MCF 10A (cell line): ENCODE measurements around the gene NOL4. TPM values are rescaled to one million over a fixed set of nuclear protein-coding genes. Genes with fewer than 3 reads are reported as not detected.

Source experiments
- BruUV-seq: library from RNA; stranded (reverse); fragments of 400-500 nt; replicated peaks from 2 replicates; lab custom pipeline; 2021; lab: Mats Ljungman, UMichigan
- CTCF ChIA-PET: fragments of 300-600 bp; sonication (Branson Sonifier 250); formaldehyde crosslinking; extraction: SDS; loops from one replicate; lab custom pipeline; 2021; ENCODE audit warnings: antibody characterized with exemption, inconsistent platforms; lab: Yijun Ruan, JAX
- POLR2A ChIA-PET: fragments of 300-600, 350-650 bp; sonication (Branson Sonifier 250); formaldehyde crosslinking; extraction: SDS; loops from one replicate; lab custom pipeline; 2020; ENCODE audit warnings: antibody characterized with exemption, inconsistent platforms; lab: Yijun Ruan, JAX
- DNase-seq: peaks from one replicate; pipeline ENCODE4 v3.0.0-alpha.2; 2018; ENCODE audit not compliant: unreplicated experiment
- H3K27ac Mint-ChIP-seq: one replicate; pipeline ENCODE4 v1.8.0; 2022; ENCODE audit warnings: mild to moderate bottlenecking, low read depth, mixed read lengths; ENCODE audit not compliant: unreplicated experiment
- H3K27me3 Mint-ChIP-seq: one replicate; pipeline ENCODE4 v1.8.0; 2022; ENCODE audit warnings: mixed read lengths; ENCODE audit not compliant: insufficient read depth, unreplicated experiment
- H3K36me3 Mint-ChIP-seq: one replicate; pipeline ENCODE4 v1.8.0; 2022; ENCODE audit warnings: mild to moderate bottlenecking, moderate library complexity, mixed read lengths; ENCODE audit not compliant: insufficient read depth, unreplicated experiment
- H3K4me1 Mint-ChIP-seq: one replicate; pipeline ENCODE4 v1.8.0; 2022; ENCODE audit warnings: mixed read lengths; ENCODE audit not compliant: insufficient read depth, unreplicated experiment
- H3K4me3 Mint-ChIP-seq: one replicate; pipeline ENCODE4 v1.8.0; 2022; ENCODE audit warnings: mild to moderate bottlenecking, moderate library complexity, mixed read lengths; ENCODE audit not compliant: unreplicated experiment
- H3K9me3 Mint-ChIP-seq: one replicate; pipeline ENCODE4 v1.8.0; 2022; ENCODE audit warnings: mixed read lengths; ENCODE audit not compliant: unreplicated experiment
- intact Hi-C: fragments of 100-400 bp; cut with micrococcal nuclease; formaldehyde crosslinking; loops from 2 replicates; pipeline ENCODE4 v1.14.1; 2022
- total RNA-seq: library from RNA; stranded (reverse); gene quantifications from 2 replicates; pipeline ENCODE4 v1.2.3, GENCODE V29; 2022
- TF ChIP-seq, protein P1 (sequence below): fragments of 200-600 bp; IDR thresholded peaks from one replicate; pipeline ENCODE4 v1.8.0; 2022; ENCODE audit warnings: antibody characterized with exemption, mild to moderate bottlenecking; ENCODE audit not compliant: unreplicated experiment

Gene NOL4
- total RNA-seq, 1 experiment from 2014 or later = not detected

DNA sequence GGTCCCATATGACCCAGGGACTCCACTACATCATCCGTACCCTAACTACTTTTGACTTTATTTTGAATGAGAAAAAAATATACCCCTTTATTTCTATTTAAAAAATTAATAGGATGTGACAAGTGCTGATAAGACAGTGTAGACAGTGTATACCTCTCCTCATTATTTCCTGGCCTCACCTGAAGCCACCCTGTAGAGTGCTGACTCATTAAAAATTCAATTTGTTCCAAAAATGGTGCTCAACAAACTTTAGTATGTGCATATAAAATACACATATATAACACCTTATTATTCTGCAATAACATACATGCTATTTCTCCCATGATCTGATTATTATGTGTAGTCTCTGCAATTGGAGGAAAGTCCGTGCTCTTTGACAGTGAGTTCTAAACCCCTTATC is 20.8 kb downstream of the NOL4 start:
- ChIA-PET POLR2A (no interaction called here), CTCF (no interaction called here)
- H3K27me3 Mint-ChIP-seq = no peaks in the 10 kb centered on the region
- BruUV-seq = no TSS peak
- no peak overlapping the region for H3K4me3 Mint-ChIP-seq
- TF ChIP-seq, protein P1, sequence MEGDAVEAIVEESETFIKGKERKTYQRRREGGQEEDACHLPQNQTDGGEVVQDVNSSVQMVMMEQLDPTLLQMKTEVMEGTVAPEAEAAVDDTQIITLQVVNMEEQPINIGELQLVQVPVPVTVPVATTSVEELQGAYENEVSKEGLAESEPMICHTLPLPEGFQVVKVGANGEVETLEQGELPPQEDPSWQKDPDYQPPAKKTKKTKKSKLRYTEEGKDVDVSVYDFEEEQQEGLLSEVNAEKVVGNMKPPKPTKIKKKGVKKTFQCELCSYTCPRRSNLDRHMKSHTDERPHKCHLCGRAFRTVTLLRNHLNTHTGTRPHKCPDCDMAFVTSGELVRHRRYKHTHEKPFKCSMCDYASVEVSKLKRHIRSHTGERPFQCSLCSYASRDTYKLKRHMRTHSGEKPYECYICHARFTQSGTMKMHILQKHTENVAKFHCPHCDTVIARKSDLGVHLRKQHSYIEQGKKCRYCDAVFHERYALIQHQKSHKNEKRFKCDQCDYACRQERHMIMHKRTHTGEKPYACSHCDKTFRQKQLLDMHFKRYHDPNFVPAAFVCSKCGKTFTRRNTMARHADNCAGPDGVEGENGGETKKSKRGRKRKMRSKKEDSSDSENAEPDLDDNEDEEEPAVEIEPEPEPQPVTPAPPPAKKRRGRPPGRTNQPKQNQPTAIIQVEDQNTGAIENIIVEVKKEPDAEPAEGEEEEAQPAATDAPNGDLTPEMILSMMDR = no peak
- H3K36me3 Mint-ChIP-seq = no peaks in the 10 kb centered on the region
- no peak for DNase-seq
- H3K27ac Mint-ChIP-seq = no peak overlapping the region
- no peaks in the 10 kb centered on the region for H3K4me1 Mint-ChIP-seq
- H3K9me3 Mint-ChIP-seq = peaks cover 8% of the 10 kb centered on the region
- intact Hi-C loops = no loop called here

DNA sequence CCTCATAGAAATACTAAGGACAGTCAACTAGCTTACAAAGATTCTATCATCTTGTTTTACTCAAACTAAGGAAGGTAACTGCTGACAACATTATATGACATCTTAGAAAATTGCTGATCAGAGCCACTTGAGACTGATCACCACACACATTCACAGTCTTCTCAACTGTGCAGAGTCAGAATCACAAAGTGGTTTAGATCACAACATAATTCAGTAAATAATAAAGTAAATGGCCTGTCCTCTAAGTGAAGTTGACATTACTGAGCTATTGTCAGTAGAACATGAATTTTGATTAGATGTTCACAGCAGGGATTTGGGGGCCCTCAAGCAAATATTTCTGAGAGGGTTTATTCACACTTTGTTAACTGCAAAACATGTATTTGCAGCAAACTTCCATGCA is 28.5 kb downstream of the NOL4 start:
- intact Hi-C loops = no loop called here
- H3K9me3 Mint-ChIP-seq = peaks cover 20% of the 10 kb centered on the region
- DNase-seq = no peak
- CTCF ChIA-PET = no interaction called here
- no peaks in the 10 kb centered on the region for H3K27me3 Mint-ChIP-seq
- H3K4me1 Mint-ChIP-seq = no peaks in the 10 kb centered on the region
- BruUV-seq = no TSS peak
- TF ChIP-seq, protein P1 = no peak
- H3K4me3 Mint-ChIP-seq = no peak overlapping the region
- H3K36me3 Mint-ChIP-seq = no peaks in the 10 kb centered on the region
- no peak overlapping the region for H3K27ac Mint-ChIP-seq
- POLR2A ChIA-PET = no interaction called here

DNA sequence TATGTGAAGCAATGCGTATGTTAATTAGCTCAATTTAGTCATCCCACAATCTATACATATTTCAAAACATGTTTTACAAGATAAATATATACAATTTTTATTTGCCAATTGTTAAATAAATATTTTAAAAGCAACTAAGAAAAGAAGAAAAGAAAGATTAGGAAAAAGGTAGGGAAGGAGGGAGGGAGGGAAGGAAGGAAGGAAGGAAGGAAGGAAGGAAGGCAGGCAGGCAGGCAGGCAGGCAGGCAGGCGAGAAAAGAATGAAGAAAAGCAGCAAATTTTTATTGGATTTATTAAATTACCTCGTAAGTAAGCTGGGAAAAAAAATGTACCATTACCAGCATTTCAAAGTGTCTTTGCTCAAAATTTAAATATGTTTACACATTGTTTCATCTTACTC is 30.5 kb downstream of the NOL4 start:
- CTCF ChIA-PET = interaction anchor here (0.7 kb wide), 2 partner anchors 143 to 1144 kb away, joined by 3 read pairs; no protein-coding TSS in a partner anchor
- POLR2A ChIA-PET = no interaction called here
- H3K36me3 Mint-ChIP-seq = no peaks in the 10 kb centered on the region
- no peaks in the 10 kb centered on the region for H3K4me1 Mint-ChIP-seq
- no peak overlapping the region for H3K4me3 Mint-ChIP-seq
- TF ChIP-seq, protein P1 = no peak
- intact Hi-C loops = no loop called here
- no peaks in the 10 kb centered on the region for H3K27me3 Mint-ChIP-seq
- H3K9me3 Mint-ChIP-seq = peaks cover 12% of the 10 kb centered on the region
- H3K27ac Mint-ChIP-seq = no peak overlapping the region
- DNase-seq = no peak
- BruUV-seq = no TSS peak

DNA sequence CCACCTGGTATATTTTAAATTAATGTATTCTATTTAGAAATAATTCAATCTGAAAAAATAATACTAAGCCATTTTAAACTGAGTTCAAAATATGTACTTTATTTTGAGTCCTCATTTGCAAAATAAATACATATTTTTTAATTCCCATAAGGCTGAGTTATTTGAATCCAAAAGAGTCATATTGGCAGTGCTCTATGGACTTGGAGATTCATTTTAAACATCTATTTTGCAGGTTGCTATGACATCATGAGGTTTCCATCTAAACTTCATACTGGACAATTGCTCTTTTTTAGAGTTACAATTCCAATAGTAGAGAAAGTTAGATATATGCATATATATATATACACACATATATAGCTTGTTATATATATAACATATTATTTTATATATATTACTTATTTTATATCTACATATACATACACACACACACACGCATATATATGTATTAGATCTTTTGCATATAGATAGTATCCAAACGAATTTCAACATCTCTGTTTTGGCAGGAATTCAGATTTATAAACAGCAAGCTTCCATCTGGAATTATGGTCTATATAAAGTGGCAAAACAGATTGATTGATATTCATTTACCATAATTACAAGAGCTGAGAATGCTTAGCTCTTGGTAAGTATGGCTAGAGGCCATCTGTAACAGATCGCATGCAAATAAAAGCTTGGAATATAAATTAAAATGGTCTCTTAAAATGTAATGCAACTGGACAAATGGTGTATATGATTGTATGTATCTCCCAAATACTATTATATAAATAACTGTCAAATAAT is 34.9 kb downstream of the NOL4 start:
- Mint-ChIP-seq H3K9me3 (peaks cover 6% of the 10 kb centered on the region), H3K4me1 (no peaks in the 10 kb centered on the region), H3K27me3 (no peaks in the 10 kb centered on the region), H3K4me3 (no peak overlapping the region), H3K36me3 (no peaks in the 10 kb centered on the region), H3K27ac (no peak overlapping the region)
- no TSS peak for BruUV-seq
- ChIA-PET POLR2A (no interaction called here), CTCF (no interaction called here)
- intact Hi-C loops = no loop called here
- TF ChIP-seq, protein P1 = no peak
- DNase-seq = no peak
